ENCODE results near the gene CCND3. TPM values are rescaled to one million over a fixed set of nuclear protein-coding genes. Genes with fewer than 3 reads are reported as not detected.

CCND3 gene
- total and polyA plus RNA-seq, 10 of the 15 experiments (the other 5 are each of a cell fraction or from before 2014, with no cell fraction given) = 6.0 to 86.4 (median 31.5) TPM

- SMC1A ChIA-PET (ENCODE audit: uncharacterized antibody, unreplicated experiment) = interaction anchor here (0.5 to 2.8 kb wide), 2 partner anchors 12 to 157 kb away, joined by 4 to 7 read pairs; no protein-coding TSS in a partner anchor
- no peak for ATAC-seq
- RAD21 ChIA-PET (ENCODE audit: unreplicated experiment) = no interaction called here
- no peak for DNase-seq (ENCODE audit: low read depth, low spot score)
- intact Hi-C loops (cut with micrococcal nuclease; ENCODE audit: unreplicated experiment) (no loop called here), in situ Hi-C loops (cut with MboI) (no loop called here)
- Histone ChIP-seq H3K36me3 (ENCODE audit: control insufficient read depth in 2 of 2, insufficient read depth in 2 of 2, low read length in 1 of 2) (no peaks in the 10 kb centered on the region), H3K9ac (ENCODE audit: control insufficient read depth, insufficient read depth, low read length) (no peak overlapping the region), H3K4me2 (ENCODE audit: control insufficient read depth, insufficient read depth) (no peak overlapping the region), H3K27me3 (replicated peaks in 1 of 2; ENCODE audit: control insufficient read depth in 2 of 2, insufficient read depth in 2 of 2, low read length in 1 of 2) (no peaks in the 10 kb centered on the region), H4K20me1 (ENCODE audit: control insufficient read depth, insufficient read depth) (no peaks in the 10 kb centered on the region), H3K4me1 (ENCODE audit: control insufficient read depth, insufficient read depth, low read length) (peaks cover 4% of the 10 kb centered on the region), H2AFZ (ENCODE audit: control insufficient read depth, low read depth, low read length) (no peak overlapping the region), H3K79me2 (ENCODE audit: control insufficient read depth, insufficient read depth, low read length) (no peaks in the 10 kb centered on the region), H3K9me3 (replicated peaks; ENCODE audit: control insufficient read depth, insufficient read depth, low read length) (no peaks in the 10 kb centered on the region), H3K27ac (ENCODE audit: control insufficient read depth, insufficient read depth) (no peak overlapping the region), H3K4me3 (no peak overlapping the region)
- CTCF ChIA-PET = interaction anchor here (1.7 kb wide), 1 partner anchor 79 kb away, joined by 5 read pairs; no protein-coding TSS in a partner anchor
- 60% methylated on average over 11 of the region's 11 CpGs for WGBS (ENCODE audit: insufficient coverage, insufficient replicate concordance, low lambda C conversion rate, missing lambda C conversion rate)
- TF ChIP-seq GATAD2B (conservative IDR thresholded peaks at IDR 0.05; ENCODE audit: low read depth) = no peak
- TF ChIP-seq DPF2 (IDR thresholded peaks at IDR 0.05) = no peak
- no peak for TF ChIP-seq RUNX3 (IDR thresholded peaks at IDR 0.05; ENCODE audit: low read length)
- no peak for TF ChIP-seq GABPA (IDR thresholded peaks at IDR 0.05; ENCODE audit: low read depth)
- no peak for TF ChIP-seq FOXM1 (IDR thresholded peaks at IDR 0.05; ENCODE audit: low read depth, low read length)
- TF ChIP-seq BRCA1 (IDR thresholded peaks at IDR 0.05; ENCODE audit: low read depth, low read length) = no peak
- no peak for TF ChIP-seq ZNF207 (IDR thresholded peaks at IDR 0.05; ENCODE audit: borderline replicate concordance)
- no peak for TF ChIP-seq BCL11A (IDR thresholded peaks at IDR 0.05; ENCODE audit: low read depth, low read length)
- TF ChIP-seq MYB (IDR thresholded peaks at IDR 0.05; ENCODE audit: borderline replicate concordance, low read depth, low read length) = no peak
- no peak for TF ChIP-seq ZBTB40 (IDR thresholded peaks at IDR 0.05; ENCODE audit: borderline replicate concordance)
- no peak for TF ChIP-seq E2F8 (IDR thresholded peaks at IDR 0.05; ENCODE audit: low read depth, partially characterized antibody)
- TF ChIP-seq, protein P1, sequence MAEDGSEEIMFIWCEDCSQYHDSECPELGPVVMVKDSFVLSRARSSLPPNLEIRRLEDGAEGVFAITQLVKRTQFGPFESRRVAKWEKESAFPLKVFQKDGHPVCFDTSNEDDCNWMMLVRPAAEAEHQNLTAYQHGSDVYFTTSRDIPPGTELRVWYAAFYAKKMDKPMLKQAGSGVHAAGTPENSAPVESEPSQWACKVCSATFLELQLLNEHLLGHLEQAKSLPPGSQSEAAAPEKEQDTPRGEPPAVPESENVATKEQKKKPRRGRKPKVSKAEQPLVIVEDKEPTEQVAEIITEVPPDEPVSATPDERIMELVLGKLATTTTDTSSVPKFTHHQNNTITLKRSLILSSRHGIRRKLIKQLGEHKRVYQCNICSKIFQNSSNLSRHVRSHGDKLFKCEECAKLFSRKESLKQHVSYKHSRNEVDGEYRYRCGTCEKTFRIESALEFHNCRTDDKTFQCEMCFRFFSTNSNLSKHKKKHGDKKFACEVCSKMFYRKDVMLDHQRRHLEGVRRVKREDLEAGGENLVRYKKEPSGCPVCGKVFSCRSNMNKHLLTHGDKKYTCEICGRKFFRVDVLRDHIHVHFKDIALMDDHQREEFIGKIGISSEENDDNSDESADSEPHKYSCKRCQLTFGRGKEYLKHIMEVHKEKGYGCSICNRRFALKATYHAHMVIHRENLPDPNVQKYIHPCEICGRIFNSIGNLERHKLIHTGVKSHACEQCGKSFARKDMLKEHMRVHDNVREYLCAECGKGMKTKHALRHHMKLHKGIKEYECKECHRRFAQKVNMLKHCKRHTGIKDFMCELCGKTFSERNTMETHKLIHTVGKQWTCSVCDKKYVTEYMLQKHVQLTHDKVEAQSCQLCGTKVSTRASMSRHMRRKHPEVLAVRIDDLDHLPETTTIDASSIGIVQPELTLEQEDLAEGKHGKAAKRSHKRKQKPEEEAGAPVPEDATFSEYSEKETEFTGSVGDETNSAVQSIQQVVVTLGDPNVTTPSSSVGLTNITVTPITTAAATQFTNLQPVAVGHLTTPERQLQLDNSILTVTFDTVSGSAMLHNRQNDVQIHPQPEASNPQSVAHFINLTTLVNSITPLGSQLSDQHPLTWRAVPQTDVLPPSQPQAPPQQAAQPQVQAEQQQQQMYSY (CRISPR knock-in tag; IDR thresholded peaks at IDR 0.05) = no peak
- FAIRE-seq = no peak
- POLR2A ChIA-PET = interaction anchor here (0.6 kb wide), 2 partner anchors 49 to 917 kb away, joined by 4 to 6 read pairs; no protein-coding TSS in a partner anchor
- BruUV-seq (replicated peaks) = no TSS peak
These were observed 24.0 kb upstream of the CCND3 start for GRCh38 chr6:41965429-41966213.

Data from GM12878 (cell line).